HG03558 (cell line): ENCODE measurements around the gene ZNF446.

Source experiments
- ATAC-seq: cut with Tn5 transposase; IDR thresholded peaks from one replicate; pipeline ENCODE4 v1.9.1; 2021; ENCODE audit warnings: moderate number of reproducible peaks; ENCODE audit not compliant: unreplicated experiment; ENCODE audit errors: extremely low read depth

The ZNF446 gene

GRCh38 chr19:58519355-58520256 is 43.5 kb downstream of the ZNF446 start, which contains the start of gene ZBTB45:
Gene ZBTB45, minus strand, starts transcription at chr19:58519810. Its CDS starts 2,137 bp downstream, at chr19:58517673.
- ATAC-seq = peak; percentile 63

GRCh38 chr19:58520257-58520599 is 44.1 kb downstream of the ZNF446 start:
- no peak for ATAC-seq

- no peak for ATAC-seq
These were observed 45.5 kb downstream of the ZNF446 start for GRCh38 chr19:58521651-58522050.

- no peak for ATAC-seq
These were observed 46.6 kb downstream of the ZNF446 start for GRCh38 chr19:58522709-58523108.

GRCh38 chr19:58529405-58529804 is 53.3 kb downstream of the ZNF446 start:
- no peak for ATAC-seq
